ENCODE measurements around the gene FRZB.
"Not testable (repeated sequence)": the region's sequence is repeated elsewhere in the genome, so short reads cannot be mapped to it uniquely, and the experiment has no call there.

The FRZB gene

GRCh38 chr2:182866461-182867406 is at the start of gene FRZB:
TSS of gene FRZB (minus strand) at chr2:182866637. CDS start at chr2:182866552, 85 bp downstream.
- DNase-seq, result no peak

DNA sequence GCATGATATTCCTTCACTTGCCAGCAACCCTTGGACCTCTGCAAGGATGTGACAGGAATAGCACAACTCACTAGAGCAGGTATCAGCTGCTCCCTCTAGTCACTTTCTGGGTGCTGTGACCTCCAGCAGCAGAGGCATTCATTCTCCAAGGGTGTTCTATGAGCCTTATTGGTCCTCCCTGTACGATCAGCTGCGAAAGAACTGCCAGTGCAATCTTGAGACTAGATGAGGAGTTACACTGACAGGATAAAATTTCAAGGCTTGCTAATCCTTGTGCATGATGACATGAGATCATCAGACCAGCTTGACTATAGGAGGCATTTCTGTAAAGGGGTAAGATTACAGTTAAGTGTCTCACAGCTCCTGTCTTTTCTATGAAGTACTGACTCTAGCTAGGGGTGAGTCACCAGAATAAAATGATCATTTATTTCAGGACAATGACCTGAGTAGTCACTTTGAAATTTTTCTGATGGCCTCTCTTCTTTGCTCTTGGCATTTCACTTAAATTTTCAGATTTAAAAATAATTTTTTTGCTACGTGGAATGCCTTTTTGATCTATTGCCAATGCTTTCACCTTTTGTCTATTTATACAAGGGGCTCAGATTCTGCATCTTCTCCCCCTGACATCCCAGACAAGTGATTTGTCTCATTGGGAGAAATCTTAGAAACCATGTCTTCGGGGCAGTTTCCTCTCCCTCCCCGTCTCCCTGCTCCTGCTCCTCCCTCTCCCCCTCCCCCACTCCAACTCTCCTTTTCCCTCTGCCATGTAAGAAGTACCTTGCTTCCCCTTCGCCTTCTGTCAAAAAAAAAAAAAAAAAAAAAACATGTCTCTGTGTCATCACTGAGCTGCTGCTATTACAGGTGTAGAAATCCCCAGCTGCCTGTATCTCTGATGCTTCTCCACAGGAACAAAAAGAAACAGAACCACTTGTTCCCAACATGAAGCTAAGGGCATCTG is 49.2 kb upstream of the FRZB start:
- DNase-seq, result no peak

DNA sequence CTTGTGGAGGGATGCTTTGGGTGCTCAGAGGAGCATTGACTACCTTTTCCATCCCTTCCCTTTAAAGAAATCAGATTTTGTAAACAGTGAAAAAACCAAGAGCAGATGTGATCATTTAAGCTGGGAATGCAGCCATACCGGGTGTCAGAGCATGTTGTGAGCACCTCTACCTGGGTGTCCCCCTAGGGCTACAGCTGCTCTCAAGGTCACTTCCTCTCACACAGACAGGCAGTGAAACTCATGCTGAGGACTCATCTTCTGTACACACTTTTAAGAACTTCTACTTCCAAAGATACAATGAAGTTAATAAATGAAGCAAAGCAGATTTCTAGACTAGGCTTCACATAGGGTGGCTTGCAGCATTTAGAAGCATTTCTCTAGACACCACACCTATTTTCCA is 48.4 kb upstream of the FRZB start:
- no peak for DNase-seq

- DNase-seq, result no peak
Observed at GRCh38 chr2:182913064-182913463, 46.6 kb upstream of the FRZB start.

GRCh38 chr2:182912518-182912915 is 46.1 kb upstream of the FRZB start:
- no peak for DNase-seq

DNA sequence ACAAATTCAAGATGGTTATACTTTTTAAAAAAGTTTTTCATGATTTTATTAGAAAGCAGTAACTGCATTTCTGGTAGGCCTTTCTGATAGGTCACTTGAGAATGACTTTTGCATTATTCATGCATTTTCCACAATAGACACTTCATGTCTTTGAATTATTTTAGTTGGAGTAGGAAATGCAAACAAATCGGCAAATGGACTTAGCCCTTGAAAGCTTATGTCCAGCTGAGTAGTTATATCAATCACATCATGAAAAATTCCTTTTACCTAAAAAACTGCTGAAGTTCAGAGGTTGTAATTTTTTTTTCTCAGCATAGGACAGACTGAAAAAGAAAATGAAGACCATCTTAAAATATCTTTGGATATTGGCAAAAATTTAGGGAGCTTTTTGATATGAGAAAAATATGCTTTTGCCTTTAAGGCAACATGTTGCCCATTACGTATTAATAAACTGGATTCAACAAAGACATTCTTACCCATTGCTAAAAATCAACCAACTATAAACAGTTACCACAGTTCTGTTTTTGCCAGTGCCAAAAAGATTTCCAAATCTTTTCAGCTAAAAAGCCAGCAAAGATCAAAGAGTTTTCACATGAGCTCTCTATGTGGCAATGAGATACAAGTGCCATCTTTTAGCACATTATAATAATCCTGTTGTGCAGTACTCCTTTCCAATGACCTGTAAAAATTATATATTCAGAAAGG is 45.5 kb upstream of the FRZB start:
- DNase-seq, result no peak

DNA sequence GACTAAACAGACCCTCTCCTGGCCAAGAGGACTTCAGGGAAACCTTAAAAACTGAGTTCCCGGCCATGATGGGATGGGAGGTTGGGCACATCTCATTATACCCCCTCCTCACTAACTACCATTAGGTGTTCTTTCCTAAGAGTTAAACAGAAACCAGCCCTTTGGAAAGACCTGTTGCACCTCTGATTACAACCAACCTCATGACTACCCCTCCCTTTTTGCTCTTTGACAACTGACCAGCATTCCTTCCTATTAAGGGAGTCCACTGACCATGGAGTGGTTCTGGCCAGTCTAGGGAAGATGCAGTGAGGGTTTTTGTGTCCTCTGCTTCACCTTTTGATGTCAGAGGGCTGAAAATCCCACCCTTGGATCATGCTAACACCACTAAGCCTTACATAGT is 44.5 kb upstream of the FRZB start:
- no peak for DNase-seq

DNA sequence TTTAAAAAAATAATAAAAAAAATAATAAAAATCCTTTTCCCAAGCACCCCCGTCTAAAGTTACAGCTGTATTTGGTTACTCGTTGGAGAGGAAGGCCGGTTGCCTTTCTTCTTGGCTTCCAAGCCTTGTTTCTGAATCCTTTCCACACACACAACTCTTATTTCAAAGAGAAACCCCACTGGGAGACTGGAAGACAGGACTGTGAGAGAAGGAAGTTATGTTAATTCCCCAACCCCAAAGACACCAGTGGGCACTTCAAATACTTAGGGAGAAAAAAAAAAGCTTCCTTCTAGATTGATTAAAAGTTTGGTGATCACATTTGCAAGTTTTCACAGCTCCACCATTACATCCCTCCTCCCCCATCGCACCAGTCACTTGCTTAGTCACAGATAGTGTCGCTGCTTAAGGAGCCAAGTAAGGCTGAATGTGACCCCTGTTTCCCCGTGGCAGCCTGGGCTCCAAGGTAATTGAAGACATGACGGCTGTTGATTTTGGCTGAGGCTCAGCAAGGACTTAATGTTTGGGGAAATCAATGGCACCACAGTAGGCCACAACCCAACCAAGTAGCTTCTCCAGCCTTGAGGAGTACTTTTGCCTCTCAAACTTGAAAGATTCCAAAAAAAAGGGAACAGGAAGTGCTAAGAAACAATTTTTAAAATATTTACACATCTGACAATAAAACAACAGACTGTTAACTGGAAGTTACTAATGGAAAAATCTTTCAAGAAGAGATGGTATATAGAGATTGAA is 40.8 kb upstream of the FRZB start:
- no peak for DNase-seq

DNA sequence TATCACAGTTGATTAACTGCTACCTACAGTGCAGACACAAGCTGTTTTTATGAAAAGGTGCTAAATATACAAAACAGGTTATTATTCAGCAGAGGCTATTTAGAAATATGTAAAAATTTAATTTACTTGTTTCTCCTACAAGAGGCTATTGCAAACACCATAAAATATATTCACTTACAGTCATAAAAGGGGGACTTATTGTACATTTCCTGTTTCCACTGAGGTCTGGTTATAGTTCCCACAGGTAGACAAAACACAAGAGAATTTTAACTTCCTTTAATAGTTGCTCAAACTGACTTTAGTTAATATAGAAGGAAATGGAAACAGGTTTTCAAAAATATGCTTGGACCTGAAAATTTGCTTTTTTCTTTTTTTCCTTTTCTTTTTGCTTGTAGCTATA is 40.0 kb upstream of the FRZB start:
- DNase-seq, result no peak

DNA sequence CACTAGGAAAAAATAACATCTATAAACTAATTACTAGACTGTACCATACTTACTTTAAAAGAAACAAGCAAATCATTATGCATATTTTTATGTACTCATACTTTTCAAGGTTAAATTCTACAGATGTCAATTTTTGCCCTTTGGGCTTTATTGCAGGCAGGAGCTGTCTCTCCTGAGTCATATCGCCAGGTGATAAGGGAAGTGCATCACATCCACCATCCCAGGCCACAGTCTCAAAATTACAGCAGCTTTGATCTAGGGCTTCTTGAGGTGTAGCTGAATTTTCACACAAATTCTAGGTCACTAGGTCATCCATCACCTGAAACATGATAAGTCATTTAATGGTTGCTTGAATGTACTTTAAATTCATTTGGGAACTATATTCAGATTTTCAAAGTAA is 38.4 kb upstream of the FRZB start:
- no peak for DNase-seq

- no peak for DNase-seq
Observed at GRCh38 chr2:182903566-182903965, 37.1 kb upstream of the FRZB start.

DNA sequence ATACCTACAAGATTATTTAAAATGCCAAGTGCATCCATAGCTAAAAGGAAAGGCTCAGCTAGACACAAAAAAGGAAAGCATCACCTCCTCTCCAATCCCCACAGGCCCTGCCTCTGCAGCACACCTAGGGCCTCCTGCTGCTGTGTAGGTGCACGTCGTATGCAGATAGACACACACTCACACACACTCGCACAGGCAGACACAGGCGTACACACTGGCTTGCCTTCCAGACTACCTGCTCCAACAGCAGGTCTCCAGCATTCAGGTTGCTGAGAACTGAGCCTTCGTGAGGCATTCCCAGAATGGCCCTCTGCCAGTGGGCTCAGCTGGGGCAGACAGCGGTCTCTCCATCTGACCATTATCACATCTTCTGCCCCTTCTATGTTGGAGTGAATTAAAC is 35.3 kb upstream of the FRZB start:
- DNase-seq, result no peak

DNA sequence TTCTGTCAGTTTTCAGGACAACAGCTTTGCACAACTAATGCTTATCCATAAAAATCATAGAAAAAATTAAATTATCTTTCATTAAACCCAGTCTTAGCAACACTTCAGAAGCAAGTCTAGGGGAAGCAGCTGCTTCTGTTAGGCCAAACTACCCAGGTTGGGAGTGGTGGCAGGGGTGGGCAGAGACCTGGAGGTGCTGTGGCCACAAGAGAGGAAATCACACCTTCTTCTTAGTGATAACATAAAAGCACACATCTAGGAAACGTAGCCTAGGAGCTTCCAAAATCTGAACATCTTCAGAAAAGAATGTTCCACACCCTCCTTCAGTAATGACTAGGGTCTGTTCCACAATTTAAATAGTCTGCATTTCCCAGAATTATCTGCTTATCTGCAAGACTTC is 32.3 kb upstream of the FRZB start:
- no peak for DNase-seq

DNA sequence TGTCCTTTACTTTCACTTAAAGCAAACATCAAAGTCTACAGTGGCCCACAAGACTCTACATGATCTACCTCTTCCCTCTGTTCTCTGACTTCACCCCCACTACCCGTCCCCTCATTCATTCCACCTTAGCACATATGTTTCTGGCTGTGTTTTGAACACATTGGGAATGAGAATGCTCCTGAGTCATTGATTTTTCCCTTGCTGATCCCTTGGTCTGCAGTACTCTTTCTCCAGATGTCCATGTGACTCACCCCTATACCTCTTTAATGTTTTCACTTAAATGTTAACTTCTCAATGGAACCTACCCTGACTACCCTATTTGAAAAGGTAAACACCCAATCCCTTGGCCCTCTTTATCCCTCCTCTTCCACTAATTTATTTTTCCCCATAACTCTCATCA is 30.7 kb upstream of the FRZB start:
- no peak for DNase-seq

- DNase-seq, result no peak
Observed at GRCh38 chr2:182895798-182896197, 29.4 kb upstream of the FRZB start.

DNA sequence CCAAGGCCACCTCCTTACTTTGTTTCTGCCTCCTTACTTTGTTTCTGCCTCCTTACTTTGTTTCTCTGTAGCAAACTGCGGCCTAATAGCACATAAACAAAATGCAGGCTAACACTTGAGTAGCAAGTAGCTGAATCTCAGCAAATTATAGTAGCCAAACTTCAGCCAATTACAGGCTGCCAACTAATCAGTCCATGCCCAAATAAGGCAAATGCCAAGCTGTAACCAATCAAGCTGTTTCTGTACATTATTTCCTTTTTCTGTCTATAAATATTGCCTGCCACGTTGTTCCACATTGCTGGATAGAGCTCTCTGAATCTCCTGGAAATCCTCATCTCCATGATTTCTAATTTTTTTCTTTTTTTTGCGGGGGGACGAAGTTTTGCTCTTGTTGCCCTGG is 28.7 kb upstream of the FRZB start:
- no peak for DNase-seq

GRCh38 chr2:182894174-182894573 is 27.7 kb upstream of the FRZB start:
- no peak for DNase-seq

DNA sequence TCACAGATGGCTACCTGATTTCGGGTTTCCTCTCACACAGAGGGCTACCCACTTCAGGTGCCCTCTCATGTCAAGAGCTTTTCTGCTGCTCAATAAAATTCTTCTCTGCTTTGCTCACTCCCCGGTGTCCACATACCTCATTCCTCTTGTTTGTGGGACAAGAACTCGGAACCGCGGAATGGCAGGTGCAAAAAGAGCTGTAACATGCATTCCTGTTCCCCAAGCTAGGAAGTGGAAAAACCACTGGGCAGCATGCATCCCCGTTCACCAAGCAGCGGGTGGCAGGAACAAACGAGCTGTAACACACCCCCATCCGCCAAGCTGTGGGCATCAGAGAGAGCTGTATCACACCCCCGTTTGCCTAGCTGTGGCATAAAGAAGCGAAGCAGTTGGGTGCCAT is 27.2 kb upstream of the FRZB start:
- no peak for DNase-seq

GRCh38 chr2:182893035-182893434 is 26.6 kb upstream of the FRZB start:
- not testable (repeated sequence) for DNase-seq

DNA sequence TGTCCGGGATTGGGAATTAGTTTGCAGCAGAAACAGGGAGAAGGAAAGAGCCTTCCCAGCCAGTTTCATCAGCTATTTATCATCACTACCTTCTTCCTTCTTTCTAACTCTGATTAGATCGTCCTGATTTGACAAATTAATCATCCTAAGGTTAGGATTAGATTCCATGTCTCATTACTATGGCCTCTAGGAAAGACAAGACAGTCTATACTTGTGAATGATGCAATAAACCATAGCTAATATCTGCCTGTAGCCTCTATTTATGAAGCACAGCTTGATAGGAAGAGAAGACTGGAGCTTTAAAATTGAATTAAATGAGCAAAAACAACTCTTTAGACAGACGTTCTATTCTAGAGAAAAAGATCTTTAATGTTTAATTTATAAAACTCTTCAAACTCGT is 25.2 kb upstream of the FRZB start:
- no peak for DNase-seq

DNA sequence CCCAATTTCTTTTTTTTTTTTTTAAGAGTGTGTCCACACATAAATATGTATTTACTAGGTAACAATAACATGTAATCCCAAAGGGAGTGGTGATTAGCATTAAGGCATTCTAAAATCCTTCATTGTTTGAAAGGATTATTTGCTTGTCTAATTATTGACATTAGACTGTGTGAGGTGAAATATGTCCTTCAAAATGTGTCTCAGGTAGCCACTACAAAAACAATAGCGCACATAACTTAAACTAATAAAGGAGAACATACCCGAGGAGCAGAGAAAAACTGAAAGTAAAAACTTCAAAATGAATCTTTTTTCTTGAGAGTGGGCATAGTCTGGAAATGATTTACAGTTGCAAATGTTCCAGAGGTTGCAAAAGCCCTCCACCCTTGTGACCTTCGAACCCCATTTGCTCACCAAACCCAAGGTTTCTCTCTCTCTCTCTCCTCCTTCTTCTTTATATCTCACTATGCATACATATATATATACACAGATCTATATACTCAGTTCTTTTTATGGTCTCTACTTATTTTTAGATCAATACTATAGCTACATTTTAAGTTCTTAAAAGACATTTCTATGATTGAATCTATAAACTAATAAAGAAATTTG is 24.4 kb upstream of the FRZB start:
- no peak for DNase-seq

DNA sequence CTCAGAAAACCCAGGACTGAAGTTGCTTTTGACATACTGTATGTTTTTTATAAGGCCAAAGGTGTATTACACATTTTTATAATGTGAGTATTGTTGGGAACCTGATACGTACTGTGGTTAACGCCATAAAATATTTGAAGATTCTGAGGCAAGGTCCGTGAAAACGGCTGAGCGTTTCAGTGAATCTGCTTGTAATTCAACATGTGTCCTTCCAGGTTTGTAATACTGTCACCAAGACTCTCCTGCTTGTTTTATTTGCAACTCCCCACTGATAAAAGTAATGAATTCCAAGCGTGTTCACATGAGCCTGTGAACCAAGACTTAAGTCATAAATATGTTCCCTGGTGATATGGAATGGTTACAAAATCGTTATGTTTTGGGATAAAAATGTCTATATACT is 23.9 kb upstream of the FRZB start:
- DNase-seq, result no peak

All from CD4-positive, alpha-beta T cell treated with Interleukin-10 for 1 hour (primary cell).